Thoracic aorta (tissue), 2 donors: ENCODE results near the gene MZT2A. TPM values are rescaled to one million over a fixed set of nuclear protein-coding genes. Genes with fewer than 3 reads are reported as not detected.
"Not testable (repeated sequence)": the region's sequence is repeated elsewhere in the genome, so short reads cannot be mapped to it uniquely, and the experiment has no call there.

Source experiments
- ATAC-seq: fragments of 150-250 bp; one replicate; pipeline ENCODE4 v1.8.0; 2017; ENCODE audit warnings: low read depth; ENCODE audit not compliant: insufficient number of reproducible peaks, low FRiP score
- DNase-seq: peaks from one replicate; pipeline ENCODE4 v3.0.0-alpha.2; 2020; ENCODE audit warnings: low spot score
- H3K27ac ChIP-seq, 2 donors: fragments of 200-600 bp; sonication (generic); 1 replicate in 1 of 2; 2 replicates in 1 of 2; pipeline ENCODE4 v1.5.1; 2016; ENCODE audit warnings: mild to moderate bottlenecking in 2 of 2, moderate library complexity in 2 of 2
- H3K27me3 ChIP-seq: fragments of 200-600 bp; sonication (generic); replicated peaks from 2 replicates; pipeline ENCODE4 v1.6.0; 2016; ENCODE audit warnings: mild to moderate bottlenecking; ENCODE audit not compliant: insufficient read depth
- H3K36me3 ChIP-seq: fragments of 200-600 bp; sonication (generic); one replicate; pipeline ENCODE4 v1.5.1; 2016
- H3K4me1 ChIP-seq, 2 donors: fragments of 200-600 bp; sonication (generic); 1 replicate in 1 of 2; 2 replicates in 1 of 2; pipeline versions ENCODE4 v1.5.1 to v1.6.0; 2016; ENCODE audit warnings: low read depth in 2 of 2, mild to moderate bottlenecking in 1 of 2; ENCODE audit not compliant: control insufficient read depth in 1 of 2
- H3K4me3 ChIP-seq: fragments of 200-600 bp; sonication (generic); 2 replicates; pipeline ENCODE4 v1.5.1; 2016; ENCODE audit warnings: mild to moderate bottlenecking
- H3K9me3 ChIP-seq: fragments of 200-600 bp; sonication (generic); 2 replicates; pipeline ENCODE4 v1.5.1; 2016
- total RNA-seq, 2 donors: library from RNA; depleted of rRNA; stranded (reverse); fragments of >200 nt; gene quantifications; one replicate each; pipeline versions ENCODE4 v1.1.0 to v1.2.3, GENCODE V29; 2016
- TF ChIP-seq, protein P1 (sequence below): fragments of 200-600 bp; sonication (generic); IDR thresholded peaks from one replicate; pipeline ENCODE4 v1.5.1; 2019; ENCODE audit warnings: antibody characterized with exemption

The MZT2A gene
- total RNA-seq, 2 donors from 2014 or later, result 43.3 to 49.5 TPM

GRCh38 chr2:131467722-131468121 is 24.5 kb downstream of the MZT2A start:
- not testable (repeated sequence) for H3K27ac ChIP-seq, ATAC-seq, H3K27me3 ChIP-seq, DNase-seq, H3K4me3 ChIP-seq, H3K9me3 ChIP-seq, H3K36me3 ChIP-seq, H3K4me1 ChIP-seq

DNA sequence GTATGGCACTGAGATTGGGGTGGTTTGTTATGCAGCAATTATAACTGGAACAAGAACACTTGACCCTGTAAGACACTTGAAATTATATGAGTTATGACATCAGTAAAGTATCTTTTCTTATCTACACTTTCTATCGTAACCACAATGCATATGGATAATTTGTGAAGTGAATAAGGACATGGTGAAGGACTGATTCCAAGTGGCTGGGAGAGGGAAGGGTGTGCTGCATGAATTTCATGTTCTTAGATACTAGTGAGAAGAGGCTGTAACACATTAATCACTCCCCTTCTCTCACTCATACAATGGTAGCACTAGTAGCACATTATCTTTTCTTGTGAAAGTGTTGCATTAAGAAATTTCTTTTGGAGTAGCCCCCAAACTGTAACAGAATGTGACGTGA is 37.3 kb downstream of the MZT2A start:
- DNase-seq, H3K36me3 ChIP-seq, H3K4me1 ChIP-seq, H3K4me3 ChIP-seq, H3K9me3 ChIP-seq, ATAC-seq, H3K27me3 ChIP-seq, H3K27ac ChIP-seq: not testable (repeated sequence)

GRCh38 chr2:131451265-131451949 is 40.8 kb downstream of the MZT2A start:
- H3K36me3 ChIP-seq, H3K9me3 ChIP-seq, ATAC-seq, H3K4me1 ChIP-seq, H3K4me3 ChIP-seq, H3K27me3 ChIP-seq, H3K27ac ChIP-seq, DNase-seq: not testable (repeated sequence)

DNA sequence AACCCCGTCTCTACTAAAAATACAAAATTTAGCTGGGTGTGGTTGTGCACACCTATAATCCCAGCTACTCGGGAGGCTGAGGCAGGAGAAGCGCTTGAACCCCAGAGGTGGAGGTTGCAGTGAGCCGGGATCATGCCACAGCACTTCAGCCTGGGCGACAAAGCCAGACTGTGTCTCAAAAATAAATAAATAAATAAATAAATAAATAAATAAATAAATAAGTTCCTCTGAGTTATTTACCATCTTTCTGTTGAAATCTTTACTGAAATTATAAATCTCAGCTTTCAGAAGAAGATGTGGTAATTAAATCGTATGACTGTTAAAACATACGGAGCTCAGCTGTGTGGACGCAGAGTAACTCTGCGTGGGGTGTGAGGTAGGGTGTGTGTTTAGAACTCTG is 44.2 kb downstream of the MZT2A start:
- not testable (repeated sequence) for ATAC-seq, H3K27ac ChIP-seq, DNase-seq, H3K36me3 ChIP-seq, H3K9me3 ChIP-seq, H3K4me3 ChIP-seq, H3K27me3 ChIP-seq, H3K4me1 ChIP-seq

DNA sequence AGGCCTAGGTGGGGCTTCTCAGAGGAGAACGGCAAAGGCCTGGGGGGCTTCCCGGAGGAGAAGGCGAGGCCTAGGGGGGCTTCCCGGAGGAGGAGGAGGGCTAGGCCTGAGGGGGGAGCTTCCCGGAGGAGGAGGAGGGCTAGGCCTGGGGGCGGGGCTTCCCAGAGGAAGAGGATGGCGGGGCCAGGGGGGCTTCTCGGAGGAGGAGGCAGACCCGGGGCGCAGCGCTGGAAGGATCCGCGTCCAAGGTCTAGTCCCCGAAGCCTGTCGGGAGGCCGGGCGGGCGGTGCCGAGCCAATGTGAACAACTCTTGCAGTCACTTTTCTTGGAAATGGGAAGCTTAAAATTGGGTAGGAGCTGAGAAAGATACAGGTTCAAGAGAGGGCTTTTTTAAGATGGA is 46.3 kb downstream of the MZT2A start:
- TF ChIP-seq, protein P1, sequence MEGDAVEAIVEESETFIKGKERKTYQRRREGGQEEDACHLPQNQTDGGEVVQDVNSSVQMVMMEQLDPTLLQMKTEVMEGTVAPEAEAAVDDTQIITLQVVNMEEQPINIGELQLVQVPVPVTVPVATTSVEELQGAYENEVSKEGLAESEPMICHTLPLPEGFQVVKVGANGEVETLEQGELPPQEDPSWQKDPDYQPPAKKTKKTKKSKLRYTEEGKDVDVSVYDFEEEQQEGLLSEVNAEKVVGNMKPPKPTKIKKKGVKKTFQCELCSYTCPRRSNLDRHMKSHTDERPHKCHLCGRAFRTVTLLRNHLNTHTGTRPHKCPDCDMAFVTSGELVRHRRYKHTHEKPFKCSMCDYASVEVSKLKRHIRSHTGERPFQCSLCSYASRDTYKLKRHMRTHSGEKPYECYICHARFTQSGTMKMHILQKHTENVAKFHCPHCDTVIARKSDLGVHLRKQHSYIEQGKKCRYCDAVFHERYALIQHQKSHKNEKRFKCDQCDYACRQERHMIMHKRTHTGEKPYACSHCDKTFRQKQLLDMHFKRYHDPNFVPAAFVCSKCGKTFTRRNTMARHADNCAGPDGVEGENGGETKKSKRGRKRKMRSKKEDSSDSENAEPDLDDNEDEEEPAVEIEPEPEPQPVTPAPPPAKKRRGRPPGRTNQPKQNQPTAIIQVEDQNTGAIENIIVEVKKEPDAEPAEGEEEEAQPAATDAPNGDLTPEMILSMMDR, result no peak
- Histone ChIP-seq H3K36me3 (no peaks in the 10 kb centered on the region), H3K27me3 (no peaks in the 10 kb centered on the region), H3K27ac (no peak overlapping the region), H3K4me1 (no peaks in the 10 kb centered on the region), H3K4me3 (no peak overlapping the region), H3K9me3 (no peaks in the 10 kb centered on the region)
- ATAC-seq (no peak), DNase-seq (no peak)

- not testable (repeated sequence) for H3K4me3 ChIP-seq, H3K36me3 ChIP-seq, H3K27me3 ChIP-seq, ATAC-seq, H3K9me3 ChIP-seq, DNase-seq, H3K27ac ChIP-seq, H3K4me1 ChIP-seq
These were observed 46.7 kb downstream of the MZT2A start for GRCh38 chr2:131445515-131445797.

GRCh38 chr2:131444736-131445514 is 47.3 kb downstream of the MZT2A start:
- not testable (repeated sequence) for DNase-seq, H3K4me1 ChIP-seq, H3K27ac ChIP-seq, H3K9me3 ChIP-seq, H3K27me3 ChIP-seq, H3K4me3 ChIP-seq, ATAC-seq, H3K36me3 ChIP-seq

- not testable (repeated sequence) for H3K27ac ChIP-seq, DNase-seq, H3K4me3 ChIP-seq, H3K9me3 ChIP-seq, ATAC-seq, H3K36me3 ChIP-seq, H3K4me1 ChIP-seq, H3K27me3 ChIP-seq
These were observed 51.3 kb downstream of the MZT2A start for GRCh38 chr2:131440742-131441468.

Other genes with a start within 250 kb of the MZT2A start
- not detected for gene RAB6D, start 128.2 kb downstream of the MZT2A start, total RNA-seq
- gene TUBA3D, start 16.3 kb downstream of the MZT2A start, total RNA-seq, result not detected
- 10 to 100 TPM in 1 of 2 donors, 1 to 10 TPM in 1; 2.6 to 13.9 TPM for gene CCDC74A, start 35.5 kb upstream of the MZT2A start, total RNA-seq